PC-9 (cell line): ENCODE measurements around the gene CKAP2L.

Experiments
- CTCF ChIP-seq: fragments of 200-600 bp; sonication (generic); conservative IDR thresholded peaks from 2 replicates; pipeline ENCODE4 v1.6.1; 2017; ENCODE audit warnings: mixed run types, antibody characterized with exemption, mild to moderate bottlenecking, moderate library complexity
- EZH2 ChIP-seq: fragments of 200-600 bp; sonication (generic); IDR thresholded peaks from 2 replicates; pipeline ENCODE4 v1.8.0; 2017; ENCODE audit warnings: antibody characterized with exemption, low read depth

- no peak for TF ChIP-seq CTCF
- TF ChIP-seq EZH2, result no peak
Observed at GRCh38 chr2:112733456-112733855, 31.0 kb downstream of the CKAP2L start.
